GM18868 (cell line): ENCODE measurements around the gene NDUFB3.
"Not testable (repeated sequence)": the region's sequence is repeated elsewhere in the genome, so short reads cannot be mapped to it uniquely, and the experiment has no call there.

Experiments used
- ATAC-seq: cut with Tn5 transposase; IDR thresholded peaks from one replicate; pipeline ENCODE4 v1.9.1; 2021; ENCODE audit warnings: mild to moderate bottlenecking, moderate library complexity; ENCODE audit not compliant: unreplicated experiment

NDUFB3 gene

DNA sequence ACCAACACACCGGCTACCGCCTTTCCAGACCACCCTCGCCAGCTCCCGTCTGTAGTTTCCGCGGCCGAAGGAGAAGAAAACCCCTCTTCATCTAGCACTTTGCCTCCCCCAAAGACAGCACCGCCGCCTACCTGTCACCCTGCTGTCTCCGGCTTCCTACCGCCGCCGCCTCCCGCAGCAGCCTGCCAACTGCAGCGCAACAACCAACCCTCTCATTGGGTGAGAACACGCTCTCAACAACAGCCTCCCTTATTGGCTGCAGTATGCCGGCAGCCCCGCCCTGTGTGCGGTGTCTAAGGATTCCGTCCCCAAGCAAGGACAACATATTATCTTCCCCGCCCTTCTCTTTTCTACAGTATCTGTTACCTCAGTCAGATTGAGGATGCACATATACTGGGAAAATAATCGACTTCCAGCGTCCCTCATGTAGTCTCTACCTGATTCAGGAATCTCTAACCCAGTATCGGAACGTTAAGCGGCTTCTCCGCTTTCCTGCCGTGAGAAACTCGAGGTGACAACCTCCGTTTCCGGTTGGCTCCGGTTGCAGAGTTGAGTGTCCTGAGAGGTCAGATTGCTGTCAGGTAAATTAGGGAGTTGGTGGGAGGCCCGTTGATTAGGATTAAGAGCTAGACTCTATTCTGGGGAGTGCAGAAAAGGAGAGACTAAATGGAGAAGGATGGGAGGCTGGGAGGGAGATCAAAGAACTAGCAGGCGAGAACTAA lies at the start of gene NDUFB3, which contains the start of gene HYCC2:
Gene NDUFB3 (plus strand): TSS at position 523 of the 722 bp plus-strand sequence. CDS start 6,882 bp downstream, outside the sequence.
Gene HYCC2 (minus strand): TSS at position 193 of the 722 bp plus-strand sequence. CDS start 47,662 bp downstream, outside the sequence.
- peak; percentile 99 for ATAC-seq

DNA sequence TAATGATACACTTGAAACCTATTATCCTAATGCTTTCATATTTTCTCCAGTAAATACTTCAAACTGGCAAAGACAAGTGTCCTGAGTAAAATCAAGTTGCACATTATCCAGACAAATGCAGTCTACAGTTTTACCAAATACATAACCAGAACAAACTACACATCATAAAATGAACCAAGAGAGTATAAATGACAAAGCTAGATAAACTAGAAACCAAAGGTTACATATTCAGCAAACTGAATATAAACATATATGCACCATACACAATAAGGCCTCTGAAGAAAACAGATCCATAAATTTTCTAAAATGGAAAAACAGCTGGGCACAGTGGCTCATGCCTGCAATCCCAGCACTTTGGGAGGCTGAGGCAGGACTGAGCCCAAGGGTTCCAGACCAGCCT lies 47.3 kb upstream of the NDUFB3 start:
- no peak for ATAC-seq

DNA sequence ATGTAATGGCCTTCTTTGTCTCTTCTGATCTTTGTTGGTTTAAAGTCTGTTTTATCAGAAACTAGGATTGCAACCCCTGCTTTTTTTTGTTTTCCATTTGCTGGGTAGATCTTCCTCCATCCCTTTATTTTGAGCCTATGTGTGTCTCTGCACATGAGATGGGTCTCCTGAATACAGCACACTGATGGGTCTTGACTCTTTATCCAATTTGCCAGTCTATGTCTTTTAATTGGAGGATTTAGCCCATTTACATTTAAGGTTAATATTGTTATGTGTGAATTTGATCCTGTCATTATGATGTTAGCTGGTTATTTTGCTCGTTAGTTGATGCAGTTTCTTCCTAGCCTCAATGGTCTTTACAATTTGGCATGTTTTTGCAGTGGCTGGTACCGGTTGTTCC lies 37.4 kb upstream of the NDUFB3 start:
- not testable (repeated sequence) for ATAC-seq

DNA sequence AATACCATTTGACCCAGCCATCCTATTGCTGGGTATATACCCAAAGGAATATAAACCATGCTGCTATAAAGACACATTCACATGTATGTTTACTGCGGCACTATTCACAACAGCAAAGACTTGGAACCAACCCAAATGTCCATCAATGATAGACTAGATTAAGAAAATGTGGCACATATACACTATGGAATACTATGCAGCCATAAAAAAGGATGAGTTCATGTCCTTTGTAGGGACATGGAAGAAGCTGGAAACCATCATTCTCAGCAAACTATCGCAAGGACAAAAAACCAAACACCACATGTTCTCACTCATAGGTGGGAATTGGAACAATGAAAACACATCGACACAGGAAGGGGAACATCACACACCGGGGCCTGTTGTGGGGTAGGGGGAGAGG lies 33.4 kb upstream of the NDUFB3 start:
- not testable (repeated sequence) for ATAC-seq

DNA sequence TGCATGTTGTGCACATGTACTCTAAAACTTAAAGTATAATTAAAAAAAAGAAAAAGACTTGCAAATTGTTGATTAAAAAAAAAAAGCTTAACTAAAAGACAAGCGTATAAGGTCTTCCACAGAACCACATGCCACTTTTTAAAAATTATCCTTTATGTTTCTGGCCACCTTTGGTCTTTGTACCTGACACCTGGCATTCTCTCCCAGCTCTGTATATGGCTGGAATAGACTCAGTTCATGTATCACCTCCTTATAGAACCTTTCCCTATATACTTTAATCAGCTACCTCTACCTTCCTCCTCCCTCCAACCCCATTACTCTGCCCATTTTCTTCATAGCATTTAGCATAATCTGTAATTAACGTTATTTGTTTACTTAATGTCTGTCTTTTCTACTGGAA lies 32.9 kb upstream of the NDUFB3 start:
- ATAC-seq, result no peak

DNA sequence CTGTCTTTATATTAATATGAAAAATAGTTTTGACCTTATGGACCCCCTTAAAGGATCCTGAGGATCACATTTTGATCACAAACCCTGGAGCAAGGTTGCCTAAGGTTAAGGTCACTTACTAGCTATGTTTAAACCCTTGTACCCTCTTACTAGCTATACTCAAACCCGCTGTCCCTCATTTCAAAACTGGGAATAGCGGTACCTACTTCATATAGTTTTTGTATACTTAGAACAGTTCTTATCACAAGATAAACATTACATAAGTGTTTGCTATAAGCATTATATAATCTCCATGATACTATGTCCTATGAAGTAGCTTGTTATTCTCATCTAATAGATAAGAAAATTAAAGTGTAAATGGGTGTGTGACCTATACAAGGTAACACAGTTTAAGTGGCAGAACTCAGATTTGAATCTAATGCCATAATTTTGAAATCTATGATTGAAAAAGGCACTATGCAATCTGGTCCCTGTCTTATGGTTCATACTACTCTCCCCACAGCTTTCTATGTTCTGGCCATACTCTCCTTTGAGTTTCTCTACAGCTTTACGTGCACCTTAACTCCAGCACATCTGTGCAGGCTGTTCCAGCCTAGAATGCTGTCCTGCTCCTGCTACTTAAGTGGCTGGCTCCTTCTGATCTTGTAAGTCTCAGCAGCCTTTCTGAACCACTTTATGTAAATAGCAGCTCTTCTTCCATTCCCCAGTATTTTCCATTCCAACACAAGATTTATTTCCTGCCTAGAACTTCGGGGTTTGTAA lies 30.8 kb upstream of the NDUFB3 start:
- ATAC-seq, result no peak

DNA sequence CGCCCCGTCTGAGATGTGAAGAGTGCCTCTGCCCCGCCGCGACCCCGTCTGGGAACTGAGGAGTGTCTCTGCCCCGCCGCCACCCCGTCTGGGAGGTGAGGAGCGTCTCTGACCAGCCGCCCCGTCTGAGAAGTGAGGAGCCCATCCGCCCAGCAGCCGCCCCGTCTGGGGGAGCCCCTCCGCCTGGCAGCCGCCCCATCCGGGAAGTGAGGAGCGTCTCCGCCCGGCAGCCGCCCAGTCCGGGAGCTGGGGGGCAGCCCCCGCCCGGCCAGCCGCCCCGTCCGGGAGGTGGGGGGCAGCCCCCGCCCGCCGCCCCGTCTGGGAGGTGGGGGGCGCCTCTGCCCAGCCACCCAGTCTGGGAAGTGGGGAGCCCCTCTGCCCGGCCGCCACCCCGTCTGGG lies 29.4 kb upstream of the NDUFB3 start:
- ATAC-seq, result not testable (repeated sequence)

DNA sequence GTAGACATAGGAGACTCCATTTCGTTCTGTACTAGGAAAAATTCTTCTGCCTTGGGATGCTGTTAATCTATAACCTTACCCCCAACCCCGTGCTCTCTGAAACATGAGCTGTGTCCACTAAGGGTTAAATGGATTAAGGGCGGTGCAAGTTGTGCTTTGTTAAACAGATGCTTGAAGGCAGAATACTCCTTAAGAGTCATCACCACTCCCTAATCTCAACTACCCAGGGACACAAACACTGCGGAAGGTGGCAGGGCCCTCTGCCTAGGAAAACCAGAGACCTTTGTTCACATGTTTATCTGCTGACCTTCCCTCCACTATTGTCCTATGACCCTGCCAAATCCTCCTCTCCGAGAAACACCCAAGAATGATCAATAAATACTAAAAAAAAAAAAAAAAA lies 28.8 kb upstream of the NDUFB3 start:
- not testable (repeated sequence) for ATAC-seq

DNA sequence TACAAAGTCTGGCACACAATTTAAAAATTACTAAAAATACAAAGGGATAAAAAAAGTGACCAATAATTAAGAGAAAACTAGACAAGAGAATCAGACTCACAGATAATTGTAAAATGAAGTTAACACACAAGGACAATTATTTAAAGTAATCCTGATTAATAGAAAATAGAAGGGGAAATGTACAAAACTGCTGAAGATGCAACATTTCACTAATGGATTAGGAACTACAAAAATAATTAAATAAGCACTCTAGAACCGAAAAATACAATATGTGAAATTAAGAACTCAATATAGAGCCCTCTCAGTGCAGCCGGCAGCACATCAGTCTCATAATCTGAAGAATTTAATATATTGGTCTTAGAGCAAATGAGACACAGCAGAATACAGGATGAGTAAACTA lies 24.9 kb upstream of the NDUFB3 start:
- ATAC-seq, result no peak

DNA sequence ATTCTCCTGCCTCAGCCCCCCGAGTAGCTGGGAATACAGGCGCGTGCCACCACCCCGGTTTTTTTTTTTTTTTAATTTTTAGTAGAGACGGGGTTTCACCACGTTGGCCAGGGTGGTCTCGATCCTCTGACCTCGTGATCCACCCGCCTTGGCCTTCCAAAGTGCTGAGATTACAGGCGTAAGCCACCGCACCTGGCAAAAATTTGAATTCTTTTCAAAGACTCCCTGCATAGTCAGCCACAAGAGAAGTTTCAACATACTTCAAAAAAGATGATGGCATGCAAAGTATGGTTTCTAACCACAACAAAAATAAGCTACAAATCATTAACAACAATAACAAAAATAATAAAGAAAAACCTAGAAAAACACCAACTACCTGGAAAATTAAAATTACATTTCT lies 22.3 kb upstream of the NDUFB3 start:
- no peak for ATAC-seq

DNA sequence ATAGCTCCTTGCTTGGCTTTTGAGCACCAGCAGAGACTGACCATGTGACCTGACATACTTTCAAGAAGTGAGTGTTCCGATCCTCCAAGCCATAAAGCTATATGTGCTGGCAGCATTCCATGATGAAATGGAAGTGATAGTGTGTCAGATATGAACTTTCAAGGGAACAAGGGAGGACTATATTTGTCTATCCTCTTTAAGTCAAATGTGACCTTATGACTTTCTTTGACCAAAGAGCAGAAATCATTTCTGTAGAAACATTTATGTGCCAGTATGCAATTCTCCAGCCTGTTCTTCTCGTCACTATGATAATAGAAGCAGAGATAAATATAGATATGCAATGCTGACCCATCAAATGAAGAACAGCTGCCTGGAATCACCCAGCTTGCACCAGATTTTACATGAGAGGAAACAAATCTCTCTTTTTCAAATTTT lies 14.7 kb upstream of the NDUFB3 start:
- no peak for ATAC-seq

DNA sequence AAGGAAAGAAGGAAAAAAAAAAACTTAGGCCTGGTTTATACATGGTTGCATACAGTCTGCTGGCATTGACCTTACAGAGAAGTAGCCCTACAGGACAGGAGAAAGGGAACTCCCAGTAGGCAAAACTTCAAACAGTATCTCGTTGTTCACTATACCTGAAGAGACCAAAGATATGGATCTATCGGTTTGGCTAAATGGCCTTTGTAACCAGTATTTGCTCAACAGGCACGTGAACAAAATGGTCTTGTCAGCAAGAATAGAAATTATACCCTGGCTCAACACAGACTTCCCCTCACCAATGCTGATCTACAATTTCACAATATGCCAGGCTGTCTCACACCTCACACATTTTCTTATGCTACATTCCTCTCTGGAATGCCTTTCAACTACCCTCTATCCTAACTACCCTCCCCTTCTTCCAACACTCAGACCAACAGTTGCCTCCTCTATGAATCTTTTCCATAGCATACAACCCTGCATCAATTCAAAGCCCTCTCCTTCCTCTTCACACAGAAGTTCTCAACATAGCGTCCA lies 14.0 kb upstream of the NDUFB3 start:
- ATAC-seq, result no peak

DNA sequence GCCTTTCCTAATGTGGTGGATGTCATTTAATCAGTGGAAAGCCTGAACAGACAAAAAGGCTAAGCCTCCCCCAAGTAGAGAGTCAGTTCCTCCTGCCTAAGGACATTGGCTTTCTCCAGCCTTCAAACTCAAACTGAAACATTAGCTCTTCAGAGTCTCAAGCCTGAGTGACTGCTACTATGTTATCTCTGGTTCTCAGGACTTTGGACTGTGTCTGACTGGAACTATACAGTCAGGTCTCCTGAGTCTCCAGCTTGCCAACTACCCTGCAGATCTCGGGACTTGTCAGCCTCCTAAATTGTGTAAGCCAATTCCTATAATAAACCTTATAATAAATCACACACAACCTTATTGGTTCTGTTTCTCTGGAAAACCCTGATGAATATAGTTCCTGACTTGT lies 12.9 kb upstream of the NDUFB3 start:
- no peak for ATAC-seq

DNA sequence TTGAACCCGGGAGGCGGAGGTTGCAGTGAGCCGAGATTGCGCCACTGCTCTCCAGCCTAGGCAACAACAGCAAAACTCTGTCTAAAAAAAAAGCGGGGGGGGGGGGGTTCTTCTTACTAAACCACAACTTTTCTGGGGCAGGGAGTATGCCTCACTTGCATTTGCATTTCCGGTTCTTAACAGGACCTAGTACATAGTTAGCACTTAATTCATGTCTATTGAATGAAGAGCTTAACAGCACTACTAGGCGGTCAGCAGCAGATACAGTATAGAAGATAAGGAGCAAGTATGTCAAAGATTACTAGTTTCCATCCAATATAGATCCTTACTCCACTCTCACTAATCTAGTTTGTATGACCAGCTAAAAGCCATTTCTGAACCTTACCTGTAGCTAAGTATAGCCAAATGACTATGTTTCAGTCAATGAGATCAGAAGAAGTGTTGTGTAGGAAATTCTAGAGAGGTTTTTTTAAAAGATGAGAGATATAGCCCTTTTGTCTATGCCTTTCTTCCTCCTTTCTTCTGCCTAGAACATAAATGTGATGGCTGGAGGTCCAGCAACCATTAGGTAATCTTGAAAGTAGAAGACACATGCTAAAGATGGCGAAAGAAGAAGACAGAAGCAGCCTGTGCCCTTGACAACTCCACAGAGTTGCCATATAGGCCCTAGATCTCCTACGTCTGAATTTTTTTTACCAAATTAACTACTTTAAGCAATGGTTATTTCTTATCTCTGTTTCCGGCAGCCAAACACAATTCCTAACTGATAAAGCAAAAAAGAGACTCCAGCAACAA lies 11.6 kb upstream of the NDUFB3 start:
- ATAC-seq, result no peak

DNA sequence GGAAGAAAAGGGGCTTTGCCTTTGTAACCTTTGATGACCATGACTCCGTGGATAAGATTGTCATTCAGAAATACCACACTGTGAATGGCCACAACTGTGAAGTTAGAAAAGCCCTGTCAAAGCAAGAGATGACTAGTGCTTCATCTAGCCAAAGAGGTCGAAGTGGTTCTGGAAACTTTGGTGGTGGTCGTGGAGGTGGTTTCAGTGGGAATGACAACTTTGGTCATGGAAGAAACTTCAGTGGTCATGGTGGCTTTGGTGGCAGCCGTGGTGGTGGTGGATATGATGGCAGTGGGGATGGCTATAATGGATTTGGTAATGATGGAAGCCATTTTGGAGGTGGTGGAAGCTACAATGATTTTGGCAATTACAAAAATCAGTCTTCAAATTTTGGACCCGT lies 8.3 kb upstream of the NDUFB3 start:
- ATAC-seq, result not testable (repeated sequence)

DNA sequence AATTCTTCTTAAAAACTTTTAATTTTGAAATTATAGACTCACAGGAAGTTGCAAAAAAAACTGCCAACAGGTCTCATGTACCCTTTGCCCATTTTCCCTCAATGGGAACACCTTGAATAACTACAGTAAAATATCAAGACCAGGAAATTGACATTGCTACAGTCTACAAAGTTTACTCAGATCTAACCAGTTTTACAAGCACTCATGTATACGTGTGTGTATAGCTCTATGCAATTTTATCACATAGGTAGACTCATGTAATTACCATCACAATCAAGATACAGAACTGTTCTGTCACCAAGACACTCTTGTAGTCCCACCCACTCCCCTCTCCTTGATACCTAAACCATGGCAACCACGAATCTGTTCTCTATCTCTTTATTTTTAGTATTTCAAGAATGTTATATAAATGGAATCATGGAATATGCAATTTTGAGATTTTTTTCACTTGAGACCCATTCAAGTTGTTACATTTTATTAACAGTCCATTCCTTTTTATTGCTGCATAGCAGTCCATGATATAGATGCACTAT lies 6.9 kb upstream of the NDUFB3 start:
- ATAC-seq, result no peak

DNA sequence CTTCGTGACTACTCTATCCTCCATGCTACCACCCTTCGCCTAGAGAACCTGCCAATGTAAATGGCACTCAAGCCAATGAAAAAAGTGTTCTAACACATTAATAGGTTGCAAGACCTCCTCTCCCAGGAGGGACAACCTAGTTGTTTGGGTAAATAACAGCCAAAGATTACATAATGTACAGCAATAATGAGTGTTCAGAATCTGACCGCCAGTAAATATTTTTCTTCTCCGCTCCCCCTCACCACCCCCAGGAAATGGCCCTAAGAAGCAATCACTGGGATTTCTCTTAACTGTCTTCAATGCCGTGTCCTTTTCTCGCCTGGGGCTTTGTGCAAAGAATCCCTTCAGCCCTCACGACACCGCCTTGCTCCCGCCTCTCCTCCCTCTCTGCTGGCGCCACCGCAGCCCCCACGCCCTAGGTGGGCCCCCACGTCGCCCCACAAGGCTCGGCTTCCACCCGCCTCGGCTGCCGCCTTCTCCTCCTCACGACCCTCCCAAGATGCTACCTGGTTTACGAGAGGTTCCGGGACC lies 788 bp upstream of the NDUFB3 start:
- ATAC-seq, result peak; percentile 17

DNA sequence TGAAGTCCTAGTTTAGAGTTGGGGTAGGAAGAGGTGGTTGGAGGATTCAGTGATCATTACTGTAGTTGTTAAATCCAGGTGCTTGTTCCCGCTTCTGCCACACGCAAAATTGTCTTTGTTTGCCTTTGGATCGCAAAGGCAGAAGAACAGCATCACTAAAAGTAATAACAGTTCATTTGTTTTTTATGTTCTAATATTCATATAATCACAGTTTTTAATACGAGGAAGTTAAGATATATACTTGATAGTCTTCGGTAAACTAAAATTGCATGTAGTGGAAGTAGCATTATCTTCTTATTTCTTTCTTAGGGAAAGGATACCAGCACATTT lies 365 bp downstream of the NDUFB3 start:
- ATAC-seq, result no peak

DNA sequence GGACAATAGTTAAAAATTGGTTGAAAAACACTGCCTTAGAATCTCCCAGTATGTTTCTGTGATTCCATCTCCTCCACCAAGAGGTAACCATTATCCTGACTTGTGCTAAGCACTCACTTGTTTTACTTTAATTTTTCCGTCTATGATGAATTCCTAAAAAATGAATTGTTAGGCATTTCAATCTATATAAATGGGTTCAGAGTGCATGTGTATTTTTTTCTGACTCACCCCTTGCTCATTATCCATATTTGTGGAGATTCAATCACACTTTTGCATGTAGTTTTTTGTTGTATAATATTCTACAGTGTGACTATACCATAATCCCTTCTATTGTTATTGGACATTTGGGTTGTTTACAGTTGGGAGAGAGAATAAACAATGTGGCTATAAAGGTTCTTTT lies 1.3 kb downstream of the NDUFB3 start:
- ATAC-seq, result no peak

DNA sequence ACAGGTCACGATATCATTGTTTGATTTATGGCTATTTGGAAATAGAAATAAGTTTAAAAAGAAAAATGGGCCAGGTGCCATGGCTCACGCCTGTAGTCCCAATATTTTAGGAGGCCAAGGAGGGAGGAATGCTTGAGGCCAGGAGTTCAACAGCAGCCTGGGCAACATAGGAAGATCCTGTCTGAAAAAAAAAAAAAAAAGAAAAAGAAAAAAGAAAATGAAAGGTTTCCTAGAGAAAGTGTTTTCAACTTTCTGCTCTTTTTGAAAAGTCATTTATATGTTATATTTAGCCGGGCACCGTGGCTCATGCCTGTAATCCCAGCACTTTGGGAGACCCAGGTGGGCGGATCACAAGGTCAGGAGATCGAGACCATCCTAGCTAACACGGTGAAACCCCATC lies 3.2 kb downstream of the NDUFB3 start:
- no peak for ATAC-seq

DNA sequence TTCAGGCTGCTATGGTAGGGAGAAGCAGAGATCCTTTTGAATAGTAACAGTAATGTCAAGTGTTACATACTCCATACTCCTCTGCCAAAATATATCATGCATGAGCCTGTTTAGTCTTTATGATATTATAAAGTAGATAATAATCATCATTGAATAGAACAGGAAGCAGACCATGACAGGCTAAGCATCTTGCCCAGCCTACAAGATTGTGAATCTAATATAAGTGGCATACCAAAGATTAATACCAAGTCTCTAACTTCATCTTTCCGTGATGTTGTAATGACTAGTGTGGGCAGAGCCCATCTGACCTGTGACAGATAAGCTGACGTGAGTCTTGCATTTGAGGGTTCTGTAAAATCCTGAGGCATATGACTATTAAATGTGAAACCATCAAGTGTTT lies 13.1 kb downstream of the NDUFB3 start:
- ATAC-seq, result no peak
